ENCODE measurements around the gene PCK1. TPM values are rescaled to one million over a fixed set of nuclear protein-coding genes. Genes with fewer than 3 reads are reported as not detected.

PCK1 gene
- total RNA-seq, 1 experiment from 2014 or later, result 0.49 TPM

DNA sequence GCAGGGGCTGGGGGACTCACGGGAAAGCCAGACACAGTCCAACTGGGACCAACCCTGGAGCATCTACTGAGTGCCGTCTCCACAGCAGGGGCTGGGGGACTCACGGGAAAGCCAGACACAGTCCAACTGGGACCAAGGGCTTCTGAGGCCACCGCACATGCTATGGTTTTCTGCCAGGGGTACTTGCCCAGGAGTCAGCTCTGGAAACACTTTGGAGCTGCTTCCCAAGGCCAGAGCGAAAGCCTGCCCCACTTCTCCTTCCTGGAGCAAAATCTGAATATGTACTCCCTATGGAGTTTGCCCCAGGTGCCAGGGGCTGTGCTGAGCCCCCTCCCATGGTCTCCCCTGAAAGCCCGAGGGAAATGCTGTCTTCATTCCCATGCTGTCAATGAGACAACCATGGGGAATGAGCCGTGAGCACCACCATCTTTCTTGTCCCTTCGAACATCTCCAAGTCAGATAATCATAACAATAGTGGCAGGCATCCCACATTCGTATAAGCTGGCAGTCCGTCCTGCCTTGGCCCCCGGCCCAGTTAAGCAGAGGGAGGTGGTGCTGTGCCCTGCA is 18.5 kb downstream of the PCK1 start (continued):
- TF ChIP-seq, protein P1, sequence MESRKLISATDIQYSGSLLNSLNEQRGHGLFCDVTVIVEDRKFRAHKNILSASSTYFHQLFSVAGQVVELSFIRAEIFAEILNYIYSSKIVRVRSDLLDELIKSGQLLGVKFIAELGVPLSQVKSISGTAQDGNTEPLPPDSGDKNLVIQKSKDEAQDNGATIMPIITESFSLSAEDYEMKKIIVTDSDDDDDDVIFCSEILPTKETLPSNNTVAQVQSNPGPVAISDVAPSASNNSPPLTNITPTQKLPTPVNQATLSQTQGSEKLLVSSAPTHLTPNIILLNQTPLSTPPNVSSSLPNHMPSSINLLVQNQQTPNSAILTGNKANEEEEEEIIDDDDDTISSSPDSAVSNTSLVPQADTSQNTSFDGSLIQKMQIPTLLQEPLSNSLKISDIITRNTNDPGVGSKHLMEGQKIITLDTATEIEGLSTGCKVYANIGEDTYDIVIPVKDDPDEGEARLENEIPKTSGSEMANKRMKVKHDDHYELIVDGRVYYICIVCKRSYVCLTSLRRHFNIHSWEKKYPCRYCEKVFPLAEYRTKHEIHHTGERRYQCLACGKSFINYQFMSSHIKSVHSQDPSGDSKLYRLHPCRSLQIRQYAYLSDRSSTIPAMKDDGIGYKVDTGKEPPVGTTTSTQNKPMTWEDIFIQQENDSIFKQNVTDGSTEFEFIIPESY (IDR thresholded peaks at IDR 0.05; ENCODE audit: extremely low read depth, insufficient replicate concordance, low read length), result no peak
- TF ChIP-seq POLR2AphosphoS5 (IDR thresholded peaks at IDR 0.05; ENCODE audit: low read depth, low read length) (no peak), TCF7L2 (IDR thresholded peaks at IDR 0.05; ENCODE audit: borderline replicate concordance, extremely low read depth, insufficient read depth, insufficient read length) (no peak), EGR1 (IDR thresholded peaks at IDR 0.05; ENCODE audit: low read depth) (no peak)

DNA sequence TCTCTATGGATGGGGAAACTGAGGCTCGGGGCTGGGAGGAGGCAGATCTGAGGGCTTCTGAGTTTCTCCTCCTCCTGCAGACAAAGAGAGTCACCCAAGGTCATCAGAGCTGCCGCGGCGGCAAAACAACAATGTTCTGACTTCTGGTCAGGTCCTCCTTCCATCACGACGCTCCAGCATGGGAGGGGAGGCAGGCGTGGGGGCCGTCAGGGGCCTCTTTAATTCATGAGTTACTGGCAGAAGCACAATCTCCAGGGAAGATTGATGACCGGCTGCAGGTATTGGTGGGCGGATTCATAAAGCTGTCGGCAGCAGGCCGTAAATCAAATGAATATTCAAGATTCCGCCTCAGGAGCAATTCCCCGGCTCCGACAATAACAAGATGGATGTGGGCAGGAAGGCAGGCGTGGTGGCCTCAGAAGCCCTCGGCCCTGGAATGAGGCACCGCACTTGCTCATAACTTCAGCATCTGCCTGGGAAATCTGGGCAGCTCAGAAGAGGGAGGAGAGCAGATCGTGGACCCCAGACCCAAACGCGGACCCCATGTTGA is 19.1 kb downstream of the PCK1 start:
- Histone ChIP-seq H3K4me1 (ENCODE audit: control insufficient read depth in 1 of 2, insufficient read depth in 2 of 2, low read length in 2 of 2) (no peaks in the 10 kb centered on the region), H3K9me2 (ENCODE audit: insufficient read depth) (no peaks in the 10 kb centered on the region), H3K4me3 (replicated peaks in 1 of 2; ENCODE audit: low read depth in 1 of 2, low read length in 2 of 2) (no peak overlapping the region), H3K27me3 (ENCODE audit: insufficient read depth, low read length) (peaks cover 66% of the 10 kb centered on the region), H3K27ac (ENCODE audit: low read depth, low read length) (no peak overlapping the region), H3K9me3 (ENCODE audit: control insufficient read depth in 1 of 2, insufficient read depth in 1 of 2, low read depth in 1 of 2, low read length in 2 of 2) (no peaks in the 10 kb centered on the region), H4K20me1 (ENCODE audit: insufficient read depth) (no peaks in the 10 kb centered on the region), H3K36me3 (ENCODE audit: control insufficient read depth in 1 of 2, insufficient read depth in 2 of 2, low read length in 2 of 2) (no peaks in the 10 kb centered on the region), H2AFZ (ENCODE audit: low read depth, low read length, poor library complexity, severe bottlenecking) (no peak overlapping the region), H3K79me2 (ENCODE audit: insufficient read depth, low read length) (no peaks in the 10 kb centered on the region), H3K9ac (ENCODE audit: low read length) (no peak overlapping the region), H3K4me2 (ENCODE audit: low read length) (no peak overlapping the region)
- no TSS peak for BruUV-seq (replicated peaks)
- ChIA-PET RAD21 (ENCODE audit: low non-redundant PET in 1 of 2, low total read pairs in 2 of 2, uncharacterized antibody in 2 of 2, unreplicated experiment in 2 of 2) (no interaction called here), POLR2A (no interaction called here), CTCF (no interaction called here)
- intact Hi-C loops (cut with micrococcal nuclease), result no loop called here
- DNase-seq (ENCODE audit: low read depth, low spot score) (no peak), ATAC-seq (no peak)
- no peak for TF ChIP-seq ZFX (IDR thresholded peaks at IDR 0.05)
- TF ChIP-seq RAD21 (IDR thresholded peaks at IDR 0.05; ENCODE audit: low read depth), result no peak
- no peak for TF ChIP-seq ELF1 (IDR thresholded peaks at IDR 0.05; ENCODE audit: borderline replicate concordance, low read depth)

Measured in HCT116 (cell line).